Measurements from ENCODE around the gene AGRP. TPM values are rescaled to one million over a fixed set of nuclear protein-coding genes. Genes with fewer than 3 reads are reported as not detected.

Gene AGRP
- total RNA-seq, 1 experiment from 2014 or later, result not detected

DNA sequence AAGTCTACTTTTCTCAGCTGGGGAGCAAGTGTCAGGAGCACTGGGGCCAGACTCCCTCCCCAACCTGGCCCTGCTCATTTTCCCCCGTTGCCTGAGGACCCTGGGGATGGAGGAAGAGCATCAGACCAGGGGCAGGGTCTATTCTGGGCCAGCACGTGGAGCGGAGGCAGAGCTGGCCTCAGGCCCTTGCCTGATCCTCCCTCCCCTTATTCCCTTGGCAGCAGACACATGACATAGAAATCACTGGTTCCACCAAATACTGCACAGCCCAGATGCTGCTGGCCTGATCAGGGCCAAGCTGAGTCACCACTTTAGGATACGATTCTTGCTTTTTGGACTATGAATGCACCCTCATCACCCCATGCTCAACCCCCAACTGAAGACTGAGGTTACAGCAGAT lies 15.8 kb upstream of the AGRP start:
- H3K4me3 Mint-ChIP-seq, result no peak overlapping the region
- Histone ChIP-seq H3K27me3 (ENCODE audit: insufficient read depth, low read length) (no peaks in the 10 kb centered on the region; the same call in 1 of the 2 replicates), H4K8ac (replicated peaks; ENCODE audit: insufficient read length, low read depth, low read length) (no peak overlapping the region)

More for the DNA sequence above, 15.8 kb upstream of the AGRP start:
- Histone ChIP-seq H3K79me2 (ENCODE audit: insufficient read depth, low read length) (no peaks in the 10 kb centered on the region), H3K23me2 (ENCODE audit: insufficient read length, low read depth, low read length, poor library complexity, severe bottlenecking) (no peaks in the 10 kb centered on the region), H3K4ac (ENCODE audit: low read depth, low read length) (no peak overlapping the region), H4K20me1 (ENCODE audit: control insufficient read depth, insufficient read depth, insufficient read length) (no peaks in the 10 kb centered on the region), H2AFZ (ENCODE audit: low read length) (no peak overlapping the region), H2BK20ac (ENCODE audit: low read depth, low read length, poor library complexity, severe bottlenecking) (no peak overlapping the region), H3K4me2 (ENCODE audit: insufficient read depth, insufficient read length, low read length) (no peak overlapping the region), H3T11ph (ENCODE audit: low read length) (no peak overlapping the region), H3K18ac (ENCODE audit: insufficient read length, low read depth, low read length) (no peak overlapping the region), H3K14ac (ENCODE audit: insufficient read depth, low read length) (no peak overlapping the region), H2AK5ac (ENCODE audit: insufficient read length, low read length) (no peak overlapping the region), H3K4me1 (ENCODE audit: insufficient read depth, low read length) (no peaks in the 10 kb centered on the region), H2BK5ac (ENCODE audit: insufficient read length, low read length) (no peak overlapping the region), H3K23ac (ENCODE audit: insufficient read length, low read depth, low read length) (no peak overlapping the region), H3K56ac (ENCODE audit: insufficient read length, low read depth, low read length) (no peak overlapping the region), H2BK15ac (ENCODE audit: low read depth, low read length) (no peak overlapping the region), H3K9me3 (ENCODE audit: control insufficient read depth, low read depth, low read length) (no peaks in the 10 kb centered on the region), H2BK120ac (ENCODE audit: low read depth, low read length, poor library complexity, severe bottlenecking) (no peak overlapping the region), H3K27ac (ENCODE audit: insufficient read length, low read depth, low read length) (no peak overlapping the region), H4K5ac (ENCODE audit: insufficient read length, low read depth, low read length) (no peak overlapping the region), H4K91ac (ENCODE audit: insufficient read length, low read depth, low read length) (no peak overlapping the region), H3K9ac (ENCODE audit: extremely low read depth, insufficient read length, low read length) (no peak overlapping the region), H3K79me1 (ENCODE audit: insufficient read depth, low read depth, low read length, poor library complexity, severe bottlenecking) (no peaks in the 10 kb centered on the region), H2BK12ac (ENCODE audit: insufficient read length, low read depth, low read length) (no peak overlapping the region)
- H3K9me3 Mint-ChIP-seq, result no peaks in the 10 kb centered on the region
- peaks cover 87% of the 10 kb centered on the region for H3K27me3 Mint-ChIP-seq (ENCODE audit: low read depth)
- WGBS (ENCODE audit: extremely low coverage, insufficient read length, low lambda C conversion rate), result no CpG with 5 or more reads among the region's 4 CpGs
- H3K36me3 Mint-ChIP-seq (ENCODE audit: insufficient read depth in 1 of 3, low read depth in 3 of 3), result no peaks in the 10 kb centered on the region
- no peaks in the 10 kb centered on the region for H3K4me1 Mint-ChIP-seq
- no peak for DNase-seq
- no peak overlapping the region for H3K27ac Mint-ChIP-seq
- TF ChIP-seq, protein P1, sequence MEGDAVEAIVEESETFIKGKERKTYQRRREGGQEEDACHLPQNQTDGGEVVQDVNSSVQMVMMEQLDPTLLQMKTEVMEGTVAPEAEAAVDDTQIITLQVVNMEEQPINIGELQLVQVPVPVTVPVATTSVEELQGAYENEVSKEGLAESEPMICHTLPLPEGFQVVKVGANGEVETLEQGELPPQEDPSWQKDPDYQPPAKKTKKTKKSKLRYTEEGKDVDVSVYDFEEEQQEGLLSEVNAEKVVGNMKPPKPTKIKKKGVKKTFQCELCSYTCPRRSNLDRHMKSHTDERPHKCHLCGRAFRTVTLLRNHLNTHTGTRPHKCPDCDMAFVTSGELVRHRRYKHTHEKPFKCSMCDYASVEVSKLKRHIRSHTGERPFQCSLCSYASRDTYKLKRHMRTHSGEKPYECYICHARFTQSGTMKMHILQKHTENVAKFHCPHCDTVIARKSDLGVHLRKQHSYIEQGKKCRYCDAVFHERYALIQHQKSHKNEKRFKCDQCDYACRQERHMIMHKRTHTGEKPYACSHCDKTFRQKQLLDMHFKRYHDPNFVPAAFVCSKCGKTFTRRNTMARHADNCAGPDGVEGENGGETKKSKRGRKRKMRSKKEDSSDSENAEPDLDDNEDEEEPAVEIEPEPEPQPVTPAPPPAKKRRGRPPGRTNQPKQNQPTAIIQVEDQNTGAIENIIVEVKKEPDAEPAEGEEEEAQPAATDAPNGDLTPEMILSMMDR (conservative IDR thresholded peaks at IDR 0.05), result no peak
